C4-2B (cell line): ENCODE data around the gene DOK1.

Experiments used
- H3K27ac ChIP-seq: fragments of 450-650 bp; 2 replicates; pipeline ENCODE4 v1.5.1; 2017
- ZFX ChIP-seq: fragments of 450-650 bp; IDR thresholded peaks from 2 replicates; pipeline ENCODE4 v1.6.1; 2017
- TF ChIP-seq, protein P1 (sequence below): fragments of 450-650 bp; conservative IDR thresholded peaks from 2 replicates; pipeline ENCODE4 v1.5.1; 2017; ENCODE audit warnings: mild to moderate bottlenecking

DOK1 gene

DNA sequence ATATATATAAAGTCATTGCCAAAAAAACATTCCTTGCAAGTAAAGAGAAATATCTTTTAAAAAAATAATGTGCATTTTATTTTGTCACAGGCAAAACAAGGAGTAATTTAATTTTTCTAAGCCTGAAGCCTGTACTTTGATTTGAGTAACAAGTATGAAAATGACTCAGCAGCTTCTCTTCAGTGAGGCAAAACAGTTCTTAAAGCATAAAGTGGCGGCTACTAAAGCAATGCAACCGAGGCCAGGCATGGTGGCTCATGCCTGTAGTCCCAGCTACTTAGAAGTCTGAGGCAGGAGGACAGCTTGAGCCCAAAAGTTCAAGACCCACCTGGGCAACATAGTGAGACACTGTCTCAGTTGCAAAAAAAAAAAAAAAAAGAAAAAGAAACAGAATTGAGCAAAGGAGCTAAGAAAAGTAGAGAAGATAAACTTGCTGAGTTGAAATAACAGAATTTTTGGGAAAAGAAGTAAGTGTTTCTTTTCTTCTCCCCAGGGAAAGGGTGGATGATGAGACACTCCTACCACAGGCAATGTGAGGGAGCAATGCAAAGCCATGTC is 29.6 kb downstream of the DOK1 start:
- TF ChIP-seq, protein P1, sequence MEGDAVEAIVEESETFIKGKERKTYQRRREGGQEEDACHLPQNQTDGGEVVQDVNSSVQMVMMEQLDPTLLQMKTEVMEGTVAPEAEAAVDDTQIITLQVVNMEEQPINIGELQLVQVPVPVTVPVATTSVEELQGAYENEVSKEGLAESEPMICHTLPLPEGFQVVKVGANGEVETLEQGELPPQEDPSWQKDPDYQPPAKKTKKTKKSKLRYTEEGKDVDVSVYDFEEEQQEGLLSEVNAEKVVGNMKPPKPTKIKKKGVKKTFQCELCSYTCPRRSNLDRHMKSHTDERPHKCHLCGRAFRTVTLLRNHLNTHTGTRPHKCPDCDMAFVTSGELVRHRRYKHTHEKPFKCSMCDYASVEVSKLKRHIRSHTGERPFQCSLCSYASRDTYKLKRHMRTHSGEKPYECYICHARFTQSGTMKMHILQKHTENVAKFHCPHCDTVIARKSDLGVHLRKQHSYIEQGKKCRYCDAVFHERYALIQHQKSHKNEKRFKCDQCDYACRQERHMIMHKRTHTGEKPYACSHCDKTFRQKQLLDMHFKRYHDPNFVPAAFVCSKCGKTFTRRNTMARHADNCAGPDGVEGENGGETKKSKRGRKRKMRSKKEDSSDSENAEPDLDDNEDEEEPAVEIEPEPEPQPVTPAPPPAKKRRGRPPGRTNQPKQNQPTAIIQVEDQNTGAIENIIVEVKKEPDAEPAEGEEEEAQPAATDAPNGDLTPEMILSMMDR = no peak
- TF ChIP-seq ZFX = no peak
- H3K27ac ChIP-seq = no peak overlapping the region

DNA sequence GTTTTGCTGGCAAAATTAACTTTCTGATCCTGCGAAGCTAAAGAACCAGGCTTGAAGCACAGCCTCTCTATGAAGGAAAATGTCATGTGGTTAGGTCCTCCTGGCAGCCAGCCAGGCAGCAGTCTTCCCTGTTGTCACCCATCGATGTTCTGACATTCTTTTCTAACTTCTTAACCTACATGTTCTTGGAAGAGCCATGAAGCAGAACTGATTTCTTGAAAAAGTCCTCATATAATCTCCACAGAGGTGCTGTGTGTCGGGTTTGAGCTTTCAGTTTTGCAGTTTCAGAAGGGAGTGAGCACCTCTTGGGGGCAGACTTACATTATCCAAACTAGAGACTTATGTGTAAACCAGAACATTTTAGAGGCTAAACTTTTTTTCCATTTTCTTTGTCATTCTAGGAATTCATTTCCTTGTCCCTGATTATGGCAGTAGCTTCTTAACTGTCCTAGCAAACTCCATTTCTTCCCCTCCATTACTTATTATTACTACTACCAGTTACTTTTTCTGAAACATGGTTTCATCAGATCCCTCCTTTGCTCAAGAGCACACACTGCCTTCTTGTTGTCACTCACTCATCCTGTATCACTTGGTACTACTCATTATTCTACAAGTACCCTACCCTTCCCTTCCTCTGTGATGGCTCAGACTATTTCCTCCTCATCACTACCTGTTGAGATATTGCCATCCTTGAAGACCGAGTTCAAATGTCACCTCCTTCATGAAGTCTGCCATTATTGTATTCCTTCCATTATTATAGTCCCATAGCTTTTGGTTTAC is 31.1 kb downstream of the DOK1 start:
- no peak overlapping the region for H3K27ac ChIP-seq
- TF ChIP-seq ZFX = no peak
- TF ChIP-seq, protein P1 = no peak

DNA sequence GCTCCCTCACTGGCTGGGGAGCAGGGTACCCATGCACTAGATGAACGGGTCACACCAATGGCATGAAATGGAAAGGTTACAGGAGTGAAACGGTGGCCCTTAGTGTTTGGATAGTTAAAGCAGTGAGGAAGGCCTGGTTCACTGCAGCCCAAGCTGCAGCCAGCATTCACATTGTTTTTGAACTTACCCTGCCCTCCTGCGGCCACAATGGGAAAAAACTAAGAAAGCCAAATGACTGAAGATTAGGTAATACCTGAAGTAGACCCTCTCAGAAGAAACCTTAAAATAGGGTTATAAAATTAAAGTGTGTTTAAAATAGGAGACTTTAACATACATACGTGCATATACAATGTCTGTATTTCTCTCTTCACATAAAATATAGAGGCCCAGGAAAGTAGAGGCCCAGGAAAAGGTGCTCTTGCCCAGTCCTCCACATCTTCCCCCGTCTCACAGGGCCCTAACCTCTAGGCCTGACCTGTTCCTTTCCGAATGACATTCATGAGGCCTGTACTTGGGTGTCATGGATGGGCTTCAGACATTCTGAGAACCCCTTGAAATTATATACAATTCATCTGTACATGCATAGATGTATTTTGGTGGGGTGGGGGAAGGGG is 33.3 kb downstream of the DOK1 start:
- no peak overlapping the region for H3K27ac ChIP-seq
- TF ChIP-seq, protein P1 = peak; percentile 70
- TF ChIP-seq ZFX = no peak

DNA sequence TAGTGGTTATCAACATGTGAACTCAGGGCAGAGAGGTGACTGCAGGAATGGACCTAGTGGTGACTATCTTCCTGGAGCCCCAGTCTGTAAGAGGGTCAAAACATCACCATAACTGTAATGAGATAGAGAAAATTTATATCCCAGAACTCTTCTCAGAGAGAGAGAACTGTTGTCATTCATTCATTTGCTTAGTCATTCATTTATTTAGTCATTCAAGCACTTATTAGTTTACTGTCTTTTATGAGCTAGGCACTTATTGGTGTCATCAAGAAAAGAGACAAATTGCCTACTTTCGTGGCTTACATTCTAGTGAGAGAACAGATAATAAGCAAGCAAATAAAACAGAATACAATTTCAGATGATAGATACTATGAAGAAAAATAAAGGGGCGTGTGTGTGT is 34.1 kb downstream of the DOK1 start:
- no peak for TF ChIP-seq ZFX
- TF ChIP-seq, protein P1 = no peak
- no peak overlapping the region for H3K27ac ChIP-seq

DNA sequence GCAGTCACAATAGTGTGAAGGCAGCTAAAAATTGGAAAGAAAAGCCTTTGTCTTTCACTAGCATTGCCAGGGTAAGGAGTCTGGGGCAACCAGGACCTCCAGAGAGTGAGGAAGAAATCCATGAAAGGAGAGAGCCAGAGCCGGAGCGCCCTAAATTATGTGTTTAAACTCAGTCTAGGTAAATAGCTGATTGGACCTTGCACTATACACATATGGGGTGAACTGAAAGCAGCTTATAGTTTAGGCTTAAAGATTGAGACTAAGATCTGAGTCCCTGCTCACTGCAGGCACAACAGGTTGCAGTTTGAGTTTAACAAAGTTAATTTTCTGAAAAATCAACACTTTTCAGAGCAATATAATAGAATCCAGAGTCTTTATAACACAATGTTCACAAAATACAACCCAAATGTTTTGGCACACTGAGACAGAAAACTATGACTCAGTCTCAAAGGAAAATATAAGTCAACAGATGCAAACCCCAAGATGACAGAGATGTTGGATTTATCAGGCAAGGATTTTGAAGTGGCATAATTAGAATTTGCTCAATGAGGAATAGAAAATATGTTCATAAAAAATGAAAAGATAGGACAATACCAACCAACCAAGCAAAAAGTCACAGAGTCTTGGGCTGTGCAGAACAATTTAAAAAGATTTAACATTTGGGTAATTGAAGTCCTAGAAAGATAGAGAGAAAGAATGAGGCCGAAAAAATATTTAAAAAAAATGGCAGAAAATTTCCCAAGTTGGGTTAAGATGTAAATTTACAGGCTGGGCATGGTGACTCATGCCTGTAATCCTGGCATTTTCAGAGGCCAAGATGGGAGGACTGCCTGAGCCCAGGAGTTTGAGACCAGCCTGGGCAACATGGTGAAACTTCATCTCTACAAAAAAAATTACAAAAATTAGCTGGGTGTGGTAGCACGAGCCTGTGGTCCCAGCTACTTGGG is 39.6 kb downstream of the DOK1 start:
- H3K27ac ChIP-seq = no peak overlapping the region
- TF ChIP-seq ZFX = no peak
- TF ChIP-seq, protein P1 = no peak

DNA sequence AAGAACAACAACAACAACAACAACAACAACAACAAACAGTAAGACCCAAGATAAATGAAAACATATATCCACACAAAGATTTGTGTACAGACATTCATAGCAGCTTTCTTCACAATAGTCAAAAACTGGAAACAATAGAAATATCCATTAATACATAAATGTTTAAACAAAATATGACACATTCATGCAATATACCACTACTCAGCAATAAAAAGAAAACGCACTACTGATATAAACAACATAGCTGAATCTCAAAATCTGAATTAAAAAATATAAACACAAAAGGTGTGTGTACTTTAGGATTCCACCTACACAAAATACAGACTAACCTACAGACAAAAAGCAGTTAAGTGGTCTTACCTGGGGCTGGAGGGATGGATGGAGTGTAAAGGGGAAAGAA is 42.1 kb downstream of the DOK1 start:
- TF ChIP-seq ZFX = no peak
- TF ChIP-seq, protein P1 = no peak
- H3K27ac ChIP-seq = no peak overlapping the region
